NB4 (cell line): ENCODE data around the gene YBX1.
"Not testable (repeated sequence)": the region's sequence is repeated elsewhere in the genome, so short reads cannot be mapped to it uniquely, and the experiment has no call there.

ENCODE experiments used
- POLR2A ChIP-seq: IDR thresholded peaks from 2 replicates; pipeline ENCODE4 v1.6.1; 2011; ENCODE audit warnings: mild to moderate bottlenecking; ENCODE audit not compliant: insufficient read length; ENCODE audit errors: extremely low read depth
- TF ChIP-seq, protein P1 (sequence below): IDR thresholded peaks from one replicate; pipeline ENCODE4 v1.5.1; 2012; ENCODE audit warnings: low read depth, low read length
- TF ChIP-seq, protein P2 (sequence below): IDR thresholded peaks from 2 replicates; pipeline ENCODE4 v1.6.1; 2011; ENCODE audit warnings: low read depth, low read length

DNA sequence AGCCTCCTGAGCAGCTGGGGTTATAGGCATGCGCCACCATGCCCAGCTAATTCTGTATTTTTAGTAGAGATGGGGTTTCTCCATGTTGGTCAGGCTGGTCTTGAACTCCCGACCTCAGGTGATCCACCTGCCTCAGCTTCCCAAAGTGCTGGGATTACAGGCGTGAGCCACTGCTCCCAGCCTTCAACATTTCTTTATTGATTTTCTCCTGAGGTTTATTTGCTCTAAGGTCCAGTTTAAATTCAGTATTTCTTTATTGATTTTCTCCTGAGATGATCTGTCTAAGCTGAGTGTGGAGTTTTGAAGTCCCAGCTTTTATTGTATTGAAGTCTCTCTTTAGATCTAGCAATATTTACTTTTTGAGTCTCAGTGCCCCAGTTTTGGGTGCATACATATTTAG lies 30.6 kb downstream of the YBX1 start:
- TF ChIP-seq, protein P1, sequence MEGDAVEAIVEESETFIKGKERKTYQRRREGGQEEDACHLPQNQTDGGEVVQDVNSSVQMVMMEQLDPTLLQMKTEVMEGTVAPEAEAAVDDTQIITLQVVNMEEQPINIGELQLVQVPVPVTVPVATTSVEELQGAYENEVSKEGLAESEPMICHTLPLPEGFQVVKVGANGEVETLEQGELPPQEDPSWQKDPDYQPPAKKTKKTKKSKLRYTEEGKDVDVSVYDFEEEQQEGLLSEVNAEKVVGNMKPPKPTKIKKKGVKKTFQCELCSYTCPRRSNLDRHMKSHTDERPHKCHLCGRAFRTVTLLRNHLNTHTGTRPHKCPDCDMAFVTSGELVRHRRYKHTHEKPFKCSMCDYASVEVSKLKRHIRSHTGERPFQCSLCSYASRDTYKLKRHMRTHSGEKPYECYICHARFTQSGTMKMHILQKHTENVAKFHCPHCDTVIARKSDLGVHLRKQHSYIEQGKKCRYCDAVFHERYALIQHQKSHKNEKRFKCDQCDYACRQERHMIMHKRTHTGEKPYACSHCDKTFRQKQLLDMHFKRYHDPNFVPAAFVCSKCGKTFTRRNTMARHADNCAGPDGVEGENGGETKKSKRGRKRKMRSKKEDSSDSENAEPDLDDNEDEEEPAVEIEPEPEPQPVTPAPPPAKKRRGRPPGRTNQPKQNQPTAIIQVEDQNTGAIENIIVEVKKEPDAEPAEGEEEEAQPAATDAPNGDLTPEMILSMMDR: not testable (repeated sequence)
- not testable (repeated sequence) for TF ChIP-seq POLR2A
- TF ChIP-seq, protein P2, sequence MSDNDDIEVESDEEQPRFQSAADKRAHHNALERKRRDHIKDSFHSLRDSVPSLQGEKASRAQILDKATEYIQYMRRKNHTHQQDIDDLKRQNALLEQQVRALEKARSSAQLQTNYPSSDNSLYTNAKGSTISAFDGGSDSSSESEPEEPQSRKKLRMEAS: not testable (repeated sequence)
